Hepatocyte (in vitro differentiated cells): ENCODE measurements around the gene SDCBP2. TPM values are rescaled to one million over a fixed set of nuclear protein-coding genes. Genes with fewer than 3 reads are reported as not detected.
A peak's percentile ranks its signal among the peaks of the same experiment; 100 is the strongest.

Experiments
- DNase-seq: peaks from one replicate; pipeline ENCODE4 v3.0.0-alpha.2; 2016; ENCODE audit warnings: low spot score
- H2AFZ ChIP-seq: fragments of 200-600 bp; sonication (generic); 2 replicates; pipeline ENCODE4 v1.6.0; 2016; ENCODE audit warnings: antibody characterized with exemption, mild to moderate bottlenecking
- H3K27ac ChIP-seq: fragments of 200-600 bp; sonication (generic); 2 replicates; pipeline ENCODE4 v1.5.1; 2016; ENCODE audit warnings: mild to moderate bottlenecking
- H3K27me3 ChIP-seq: fragments of 200-600 bp; sonication (generic); 2 replicates; pipeline ENCODE4 v1.6.1; 2016
- H3K36me3 ChIP-seq: fragments of 200-600 bp; sonication (generic); replicated peaks from 2 replicates; pipeline ENCODE4 v1.5.1; 2016; ENCODE audit warnings: low read depth; ENCODE audit not compliant: insufficient read depth
- H3K4me1 ChIP-seq: fragments of 200-600 bp; sonication (generic); 2 replicates; pipeline ENCODE4 v1.5.1; 2016; ENCODE audit warnings: mild to moderate bottlenecking, moderate library complexity; ENCODE audit not compliant: insufficient read depth
- H3K4me2 ChIP-seq: fragments of 200-600 bp; sonication (generic); 2 replicates; pipeline ENCODE4 v1.6.0; 2016
- H3K4me3 ChIP-seq: fragments of 200-600 bp; sonication (generic); 2 replicates; pipeline ENCODE4 v1.5.1; 2016; ENCODE audit warnings: mild to moderate bottlenecking
- H3K79me2 ChIP-seq: fragments of 200-600 bp; sonication (generic); 2 replicates; pipeline ENCODE4 v1.6.0; 2017; ENCODE audit warnings: mild to moderate bottlenecking
- H3K9me2 ChIP-seq: fragments of 200-600 bp; sonication (generic); replicated peaks from 2 replicates; pipeline ENCODE4 v1.6.0; 2017; ENCODE audit warnings: mild to moderate bottlenecking; ENCODE audit not compliant: insufficient read depth
- H3K9me3 ChIP-seq: fragments of 200-600 bp; sonication (generic); 2 replicates; pipeline ENCODE4 v1.5.1; 2016; ENCODE audit warnings: low read depth, mild to moderate bottlenecking
- H4K20me1 ChIP-seq: fragments of 200-600 bp; sonication (generic); 2 replicates; pipeline ENCODE4 v1.6.0; 2016; ENCODE audit warnings: mild to moderate bottlenecking; ENCODE audit not compliant: insufficient read depth, poor library complexity, severe bottlenecking
- CTCF ChIP-seq: fragments of 200-600 bp; sonication (generic); IDR thresholded peaks from 2 replicates; pipeline ENCODE4 v1.5.1; 2016; ENCODE audit warnings: antibody characterized with exemption, mild to moderate bottlenecking; ENCODE audit not compliant: poor library complexity
- EZH2 ChIP-seq: fragments of 200-600 bp; sonication (generic); IDR thresholded peaks from 2 replicates; pipeline ENCODE4 v1.6.1; 2016; ENCODE audit warnings: antibody characterized with exemption, mild to moderate bottlenecking, borderline replicate concordance
- EZH2phosphoT487 ChIP-seq: fragments of 200-600 bp; sonication (generic); IDR thresholded peaks from one replicate; pipeline ENCODE4 v1.6.1; 2018; ENCODE audit warnings: antibody characterized with exemption, mild to moderate bottlenecking, low read depth, moderate library complexity; ENCODE audit not compliant: unreplicated experiment, severe bottlenecking
- WGBS: methylation state at CpG from one replicate; pipeline ENCODE4 v1.1.6; 2016; ENCODE audit warnings: low lambda C conversion rate; ENCODE audit errors: missing lambda C conversion rate; 5-methylcytosine and 5-hydroxymethylcytosine counted together
- polyA plus RNA-seq: library from polyadenylated mRNA; unstranded; fragments of >200 nt; fragmentation: Nextera tagmentation; extraction: Ambion mirVana; gene quantifications from 2 replicates; pipeline ENCODE4 v1.2.1, GENCODE V29; 2016
- total RNA-seq: library from RNA; depleted of rRNA; stranded (reverse); fragments of >200 nt; gene quantifications from 2 replicates; pipeline ENCODE4 v1.2.3, GENCODE V29; 2014

SDCBP2 gene
- total and polyA plus RNA-seq, 2 experiments from 2014 or later = 64.1 to 83.3 TPM

- no peaks in the 10 kb centered on the region for H3K9me3 ChIP-seq
- H3K79me2 ChIP-seq = no peaks in the 10 kb centered on the region
- WGBS = 77% methylated on average over 16 of the region's 16 CpGs
- TF ChIP-seq EZH2 (no peak), CTCF (no peak), EZH2phosphoT487 (no peak)
- no peak overlapping the region for H3K4me3 ChIP-seq
- no peaks in the 10 kb centered on the region for H3K27me3 ChIP-seq
- H2AFZ ChIP-seq = no peak overlapping the region
- H4K20me1 ChIP-seq = no peaks in the 10 kb centered on the region
- no peaks in the 10 kb centered on the region for H3K36me3 ChIP-seq
- DNase-seq = no peak
- peaks cover 7% of the 10 kb centered on the region for H3K4me1 ChIP-seq
- peak overlapping the region; percentile 82 for H3K4me2 ChIP-seq
- H3K27ac ChIP-seq = no peak overlapping the region
- no peaks in the 10 kb centered on the region for H3K9me2 ChIP-seq
Observed at GRCh38 chr20:1312904-1313235, 16.1 kb downstream of the SDCBP2 start.

DNA sequence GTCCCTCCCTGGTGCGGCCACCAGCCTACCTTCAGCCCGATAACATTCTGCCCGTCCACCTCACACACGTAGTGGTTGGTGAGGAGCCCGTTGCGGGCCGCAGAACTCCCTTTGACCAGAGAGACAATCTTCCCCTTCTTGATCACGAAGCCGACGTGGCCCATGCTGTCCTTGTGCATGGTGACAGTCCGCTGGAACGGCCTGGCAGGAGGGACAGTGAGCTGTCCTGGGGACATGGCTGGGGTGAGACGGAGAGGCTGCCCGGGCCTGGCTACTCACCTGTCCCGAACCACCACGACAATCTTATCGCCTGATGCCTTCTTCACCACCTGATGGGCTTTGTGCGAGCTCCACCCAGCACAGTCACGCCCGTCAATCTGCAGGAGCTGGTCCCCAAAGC is 16.6 kb downstream of the SDCBP2 start:
- H3K27me3 ChIP-seq = no peaks in the 10 kb centered on the region
- WGBS = 96% methylated on average over 19 of the region's 20 CpGs
- no peak for DNase-seq
- no peak overlapping the region for H3K27ac ChIP-seq
- no peak overlapping the region for H3K4me3 ChIP-seq
- no peaks in the 10 kb centered on the region for H3K79me2 ChIP-seq
- no peaks in the 10 kb centered on the region for H3K9me3 ChIP-seq
- H3K4me1 ChIP-seq = peaks cover 7% of the 10 kb centered on the region
- no peak for TF ChIP-seq EZH2phosphoT487
- TF ChIP-seq CTCF = no peak
- TF ChIP-seq EZH2 = no peak
- no peak overlapping the region for H2AFZ ChIP-seq
- no peaks in the 10 kb centered on the region for H3K9me2 ChIP-seq
- no peak overlapping the region for H3K4me2 ChIP-seq
- H4K20me1 ChIP-seq = no peaks in the 10 kb centered on the region
- no peaks in the 10 kb centered on the region for H3K36me3 ChIP-seq

DNA sequence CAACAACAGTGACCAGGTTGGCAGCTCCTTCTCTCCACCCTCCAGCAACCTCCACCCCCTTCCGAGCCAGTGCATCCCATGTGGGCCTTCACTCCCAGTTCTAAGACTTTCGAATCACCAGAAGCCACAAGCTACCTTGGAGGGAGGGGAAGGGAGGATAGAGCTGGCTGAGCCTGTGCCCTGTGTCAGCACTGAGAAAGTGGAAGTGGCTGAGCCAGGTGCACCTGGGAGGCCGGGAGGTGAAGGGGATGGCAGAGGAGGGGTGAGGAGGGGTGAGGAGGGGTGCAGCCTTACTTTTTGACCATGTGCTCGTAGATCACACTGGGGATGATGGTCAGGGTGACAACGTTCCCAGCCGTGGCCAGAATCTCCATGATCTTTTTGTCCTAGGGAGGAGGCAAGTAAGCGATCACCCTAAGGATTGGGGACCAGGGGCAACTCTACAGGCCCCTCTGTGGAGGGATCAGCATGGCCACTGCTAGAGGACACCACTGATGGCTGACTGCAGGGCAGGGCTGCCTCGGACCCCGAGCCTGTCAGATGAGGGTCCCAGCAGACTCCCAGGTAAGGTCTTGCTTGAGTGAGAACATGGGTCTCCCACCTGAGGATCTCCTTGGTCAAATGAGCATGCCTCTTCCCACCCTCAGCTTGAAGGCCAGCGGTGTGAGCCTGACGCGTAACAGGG is 18.3 kb downstream of the SDCBP2 start:
- Histone ChIP-seq H3K9me2 (no peaks in the 10 kb centered on the region), H4K20me1 (no peaks in the 10 kb centered on the region), H3K9me3 (no peaks in the 10 kb centered on the region), H2AFZ (no peak overlapping the region), H3K4me2 (no peak overlapping the region), H3K79me2 (no peaks in the 10 kb centered on the region), H3K27me3 (no peaks in the 10 kb centered on the region), H3K4me1 (peaks cover 7% of the 10 kb centered on the region), H3K27ac (no peak overlapping the region), H3K4me3 (no peak overlapping the region), H3K36me3 (no peaks in the 10 kb centered on the region)
- no peak for DNase-seq
- 95% methylated on average over 12 of the region's 12 CpGs for WGBS
- TF ChIP-seq EZH2 (no peak), CTCF (no peak), EZH2phosphoT487 (no peak)

GRCh38 chr20:1310071-1310470 is 18.9 kb downstream of the SDCBP2 start:
- Histone ChIP-seq H3K9me2 (no peaks in the 10 kb centered on the region), H4K20me1 (no peaks in the 10 kb centered on the region), H3K4me2 (no peak overlapping the region), H3K27me3 (no peaks in the 10 kb centered on the region), H3K27ac (no peak overlapping the region), H3K36me3 (no peaks in the 10 kb centered on the region), H3K4me3 (no peak overlapping the region), H3K9me3 (no peaks in the 10 kb centered on the region), H3K4me1 (peaks cover 7% of the 10 kb centered on the region), H3K79me2 (no peaks in the 10 kb centered on the region), H2AFZ (no peak overlapping the region)
- WGBS = 76% methylated on average over 9 of the region's 9 CpGs
- no peak for DNase-seq
- no peak for TF ChIP-seq EZH2phosphoT487
- TF ChIP-seq EZH2 = no peak
- TF ChIP-seq CTCF = no peak
